Gastroesophageal sphincter (tissue), 4 donors: ENCODE results near the gene AQR. TPM values are rescaled to one million over a fixed set of nuclear protein-coding genes. Genes with fewer than 3 reads are reported as not detected.

Experiments used
- ATAC-seq: fragments of 150-250 bp; one replicate; pipeline ENCODE4 v1.9.1; 2016; ENCODE audit warnings: mild to moderate bottlenecking, moderate library complexity
- H3K27ac ChIP-seq, 4 donors: fragments of 200-600 bp; sonication (generic) in 3 of 4; 1 replicate in 3 of 4; 2 replicates in 1 of 4; pipeline ENCODE4 v1.5.1; 2016 to 2019
- H3K27me3 ChIP-seq: fragments of 200-600 bp; sonication (generic); one replicate; pipeline ENCODE4 v1.5.1; 2019
- H3K36me3 ChIP-seq, 2 donors: fragments of 200-600 bp; sonication (generic); one replicate each; pipeline ENCODE4 v1.5.1; 2019; ENCODE audit warnings: control low read depth in 1 of 2
- H3K4me1 ChIP-seq, 3 donors: fragments of 200-600 bp; sonication (generic); 1 replicate in 2 of 3; 2 replicates in 1 of 3; pipeline ENCODE4 v1.5.1; 2016 to 2019; ENCODE audit warnings: control low read depth in 2 of 3
- H3K4me3 ChIP-seq, 2 donors: fragments of 200-600 bp; sonication (generic); one replicate each; pipeline ENCODE4 v1.5.1; 2019; ENCODE audit warnings: mild to moderate bottlenecking in 1 of 2, moderate library complexity in 1 of 2
- H3K9me3 ChIP-seq, 3 donors: fragments of 200-600 bp; sonication (generic); one replicate each; pipeline ENCODE4 v1.5.1; 2017 to 2019; ENCODE audit warnings: control low read depth in 2 of 3
- CTCF ChIP-seq, 4 experiments: fragments of 200-600 bp in 2 of 4; fragments of 450-650 bp in 2 of 4; sonication (generic) in 1 of 4; IDR thresholded peaks; one replicate each; pipeline ENCODE4 v1.5.1; 2017 to 2019; ENCODE audit warnings: antibody characterized with exemption in 4 of 4, mild to moderate bottlenecking in 2 of 4, moderate library complexity in 2 of 4
- EP300 ChIP-seq: sonication (generic); formaldehyde crosslinking; IDR thresholded peaks from one replicate; pipeline ENCODE4 v1.6.1; 2017; ENCODE audit warnings: antibody characterized with exemption, mild to moderate bottlenecking
- POLR2A ChIP-seq, 2 donors: fragments of 450-650 bp; IDR thresholded peaks; one replicate each; pipeline ENCODE4 v1.6.1; 2017; ENCODE audit warnings: antibody characterized with exemption in 2 of 2, mild to moderate bottlenecking in 2 of 2, moderate library complexity in 1 of 2
- POLR2AphosphoS5 ChIP-seq: sonication (generic); formaldehyde crosslinking; IDR thresholded peaks from one replicate; pipeline ENCODE4 v1.6.1; 2017; ENCODE audit warnings: antibody characterized with exemption
- WGBS, 2 donors: methylation state at CpG; one replicate each; pipeline ENCODE4 v1.1.5; 2018; ENCODE audit warnings: low coverage in 1 of 2; 5-methylcytosine and 5-hydroxymethylcytosine counted together
- total RNA-seq, 4 donors: library from RNA; depleted of rRNA; stranded (reverse); fragments of >200 nt; gene quantifications; one replicate each; pipeline ENCODE4 v1.1.0, GENCODE V29; 2016

Gene AQR
- total RNA-seq, 4 donors from 2014 or later: 16.4 to 26.9 (median 24.7) TPM

DNA sequence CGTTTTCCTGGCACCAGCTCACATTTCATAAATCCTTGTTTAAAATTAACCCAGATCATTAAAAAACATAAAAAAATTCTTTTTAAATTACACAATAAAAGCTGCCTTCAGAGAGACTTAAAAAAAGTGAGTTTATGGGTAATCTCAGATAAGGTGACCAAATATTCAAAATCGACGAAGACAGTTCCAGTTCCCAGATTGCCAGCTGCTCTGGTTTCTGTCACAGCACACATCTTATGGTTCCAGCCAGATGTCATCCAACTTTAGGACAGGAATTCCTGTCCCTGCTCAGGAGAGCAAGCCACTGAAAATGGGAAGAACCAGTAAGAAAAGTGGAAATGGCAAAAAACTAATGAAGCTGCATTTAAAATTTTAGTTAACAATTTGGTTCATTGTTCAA, 34.4 kb upstream of the AQR start:
- Histone ChIP-seq H3K36me3 (no peaks in the 10 kb centered on the region), H3K27ac (no peak overlapping the region)
- no peak for ATAC-seq

GRCh38 chr15:35000511-35000910, 31.0 kb upstream of the AQR start:
- no peak for TF ChIP-seq EP300
- no peak for TF ChIP-seq CTCF (IDR thresholded peaks at IDR 0.05)
- TF ChIP-seq POLR2A (IDR thresholded peaks at IDR 0.05): no peak
- no peak for TF ChIP-seq POLR2AphosphoS5
- H3K36me3 ChIP-seq: no peaks in the 10 kb centered on the region
- H3K27me3 ChIP-seq: no peaks in the 10 kb centered on the region
- H3K4me1 ChIP-seq: no peaks in the 10 kb centered on the region
- ATAC-seq: no peak
- no peak overlapping the region for H3K27ac ChIP-seq
- H3K4me3 ChIP-seq: no peak overlapping the region
- no peaks in the 10 kb centered on the region for H3K9me3 ChIP-seq
- WGBS, 2 donors: 17 to 71% methylated on average over 1 of the region's 1 CpG

More for the DNA sequence above, 34.4 kb upstream of the AQR start:
- WGBS, 2 donors: 49 to 56% methylated on average over 3 of the region's 3 CpGs
- H3K27me3 ChIP-seq: no peaks in the 10 kb centered on the region
- no peaks in the 10 kb centered on the region for H3K9me3 ChIP-seq
- TF ChIP-seq EP300 (no peak), POLR2AphosphoS5 (no peak), CTCF (IDR thresholded peaks at IDR 0.05) (no peak), POLR2A (IDR thresholded peaks at IDR 0.05) (no peak)
- no peaks in the 10 kb centered on the region for H3K4me1 ChIP-seq
- H3K4me3 ChIP-seq: no peak overlapping the region

DNA sequence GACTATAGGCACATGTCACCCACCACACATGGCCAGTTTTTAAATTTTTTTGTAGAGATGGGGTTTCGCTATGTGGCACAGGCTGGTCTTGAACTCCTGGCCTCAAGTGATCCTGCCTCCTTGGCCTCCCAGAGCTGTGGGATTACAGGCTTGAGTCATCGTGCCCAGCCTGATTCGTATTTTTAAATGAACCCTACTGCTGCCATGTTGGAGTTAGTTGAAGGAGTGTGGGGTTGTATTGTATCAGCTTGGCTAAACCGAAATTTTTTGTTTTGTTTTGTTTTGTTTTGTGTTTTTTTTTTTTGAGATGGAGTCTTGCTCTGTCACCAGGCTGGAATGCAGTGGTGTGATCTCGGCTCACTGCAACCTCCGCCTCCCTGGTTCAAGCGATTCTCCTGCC, 30.4 kb upstream of the AQR start:
- no peaks in the 10 kb centered on the region for H3K36me3 ChIP-seq
- H3K4me1 ChIP-seq: no peaks in the 10 kb centered on the region
- no peak overlapping the region for H3K4me3 ChIP-seq
- no peaks in the 10 kb centered on the region for H3K27me3 ChIP-seq
- whole genome bisulfite sequencing, 2 donors: 93 to 95% methylated on average over 5 to 7 of the region's 7 CpGs
- no peak overlapping the region for H3K27ac ChIP-seq
- ATAC-seq: no peak
- TF ChIP-seq POLR2A (IDR thresholded peaks at IDR 0.05) (no peak), CTCF (IDR thresholded peaks at IDR 0.05) (no peak), POLR2AphosphoS5 (no peak)
- no peaks in the 10 kb centered on the region for H3K9me3 ChIP-seq

DNA sequence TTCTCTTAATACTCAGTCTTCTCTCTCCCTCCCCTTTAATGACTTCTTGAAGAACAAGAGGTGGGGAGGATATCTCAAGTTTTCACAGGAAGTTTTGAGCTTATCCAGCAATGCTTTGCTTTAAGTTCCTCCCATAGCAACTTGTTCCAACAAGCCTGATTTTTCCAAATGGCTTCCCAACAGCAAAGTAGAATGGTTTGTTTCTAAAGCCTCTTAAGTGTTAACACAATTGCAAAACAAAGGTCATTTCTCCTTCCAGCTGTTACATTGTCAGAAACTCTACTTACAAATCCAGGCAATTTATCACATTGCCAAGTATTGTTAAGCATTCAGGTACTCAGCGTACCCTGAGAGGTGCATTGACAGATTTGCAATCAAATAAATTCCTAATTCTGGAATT, 25.4 kb upstream of the AQR start:
- ATAC-seq: no peak
- H3K4me1 ChIP-seq: no peaks in the 10 kb centered on the region
- no peak overlapping the region for H3K27ac ChIP-seq
- H3K36me3 ChIP-seq: no peaks in the 10 kb centered on the region
- WGBS, 2 donors: 58 to 100% methylated on average over 1 of the region's 1 CpG
- no peak overlapping the region for H3K4me3 ChIP-seq
- H3K9me3 ChIP-seq: no peaks in the 10 kb centered on the region
- no peaks in the 10 kb centered on the region for H3K27me3 ChIP-seq
- TF ChIP-seq EP300 (no peak), CTCF (IDR thresholded peaks at IDR 0.05) (no peak), POLR2A (IDR thresholded peaks at IDR 0.05) (no peak), POLR2AphosphoS5 (no peak)

GRCh38 chr15:34993877-34994276, 24.3 kb upstream of the AQR start:
- H3K27me3 ChIP-seq: no peaks in the 10 kb centered on the region

More at GRCh38 chr15:34993877-34994276, 24.3 kb upstream of the AQR start:
- H3K36me3 ChIP-seq: no peaks in the 10 kb centered on the region
- H3K27ac ChIP-seq: no peak overlapping the region
- H3K4me3 ChIP-seq: no peak overlapping the region
- WGBS, 2 donors: 94 to 100% methylated on average over 1 to 4 of the region's 4 CpGs
- H3K9me3 ChIP-seq: no peaks in the 10 kb centered on the region
- TF ChIP-seq EP300: no peak
- no peak for TF ChIP-seq POLR2A (IDR thresholded peaks at IDR 0.05)
- TF ChIP-seq POLR2AphosphoS5: no peak
- TF ChIP-seq CTCF (IDR thresholded peaks at IDR 0.05): no peak
- H3K4me1 ChIP-seq: peaks cover 0 to 6% (median 0%) of the 10 kb centered on the region in 3 donors
- no peak for ATAC-seq
